GM12878 (cell line): ENCODE measurements around the gene GRIP2. TPM values are rescaled to one million over a fixed set of nuclear protein-coding genes. Genes with fewer than 3 reads are reported as not detected.

ENCODE experiments used
- ATAC-seq: fragments of 200-7000 bp; cut with Tn5 transposase; 3 replicates; pipeline ENCODE4 v1.9.1; 2020; ENCODE audit warnings: mild to moderate bottlenecking, moderate library complexity
- BruUV-seq: library from RNA; stranded (reverse); fragments of 400-500 nt; replicated peaks from 2 replicates; lab custom pipeline; 2021; lab: Mats Ljungman, UMichigan
- CTCF ChIA-PET: fragments of 300-600 bp; sonication (Branson Sonifier 250); formaldehyde crosslinking; extraction: SDS; loops from one replicate; lab custom pipeline; 2021; ENCODE audit warnings: inconsistent platforms; lab: Yijun Ruan, JAX
- POLR2A ChIA-PET: fragments of 350-600 bp; formaldehyde crosslinking; extraction: SDS; loops from one replicate; lab custom pipeline; 2021; ENCODE audit warnings: inconsistent platforms; lab: Charles Lee
- RAD21 ChIA-PET: fragments of 300-600 bp; sonication (Branson Sonifier 250); formaldehyde crosslinking; loops from one replicate; lab custom pipeline; 2023; ENCODE audit warnings: antibody characterized with exemption; ENCODE audit not compliant: unreplicated experiment; lab: Charles Lee
- SMC1A ChIA-PET: fragments of 300-600 bp; sonication (Branson Sonifier 250); formaldehyde crosslinking; loops from one replicate; lab custom pipeline; 2023; ENCODE audit not compliant: unreplicated experiment, uncharacterized antibody; lab: Charles Lee
- DNase-seq: peaks from one replicate; pipeline ENCODE4 v3.0.0-alpha.2; 2011; ENCODE audit warnings: low read depth, low spot score
- FAIRE-seq: peaks from 3 replicates; lab custom pipeline; 2011; peaks lifted over from hg19 to GRCh38; lab: Jason Lieb, UNC
- H2AFZ ChIP-seq: 2 replicates; pipeline ENCODE4 v1.6.0; 2011; ENCODE audit warnings: low read depth, low read length, control low read depth; ENCODE audit not compliant: control insufficient read depth
- H3K27ac ChIP-seq: 2 replicates; pipeline ENCODE4 v1.5.1; 2011; ENCODE audit warnings: control low read depth; ENCODE audit not compliant: control insufficient read depth, insufficient read depth
- H3K27me3 ChIP-seq, 2 experiments: replicated peaks in 1 of 2; 2 replicates each; pipeline versions ENCODE4 v1.6.0 to v1.6.1; 2011; ENCODE audit warnings: low read length in 1 of 2; ENCODE audit not compliant: control insufficient read depth in 2 of 2, insufficient read depth in 2 of 2
- H3K36me3 ChIP-seq, 2 experiments: 2 replicates each; pipeline ENCODE4 v1.5.1; 2011; ENCODE audit warnings: low read length in 1 of 2; ENCODE audit not compliant: control insufficient read depth in 2 of 2, insufficient read depth in 2 of 2
- H3K4me1 ChIP-seq: 2 replicates; pipeline ENCODE4 v1.6.1; 2011; ENCODE audit warnings: mild to moderate bottlenecking, low read length, moderate library complexity, mixed read lengths; ENCODE audit not compliant: control insufficient read depth, insufficient read depth
- H3K4me2 ChIP-seq: 2 replicates; pipeline ENCODE4 v1.6.0; 2011; ENCODE audit warnings: control low read depth; ENCODE audit not compliant: control insufficient read depth, insufficient read depth
- H3K4me3 ChIP-seq: fragments of 200-600 bp; sonication (generic); 2 replicates; pipeline ENCODE4 v1.5.1; 2016
- H3K79me2 ChIP-seq: 2 replicates; pipeline ENCODE4 v1.6.0; 2011; ENCODE audit warnings: low read length; ENCODE audit not compliant: control insufficient read depth, insufficient read depth
- H3K9ac ChIP-seq: 2 replicates; pipeline ENCODE4 v1.8.0; 2011; ENCODE audit warnings: low read length, control low read depth, mixed read lengths; ENCODE audit not compliant: control insufficient read depth, insufficient read depth
- H3K9me3 ChIP-seq: replicated peaks from 3 replicates; pipeline ENCODE4 v1.5.1; 2011; ENCODE audit warnings: mild to moderate bottlenecking, low read length; ENCODE audit not compliant: control insufficient read depth, insufficient read depth
- H4K20me1 ChIP-seq: 2 replicates; pipeline ENCODE4 v1.6.0; 2011; ENCODE audit not compliant: control insufficient read depth, insufficient read depth
- EP300 ChIP-seq, 2 experiments: fragments of 150-350 bp in 1 of 2; IDR thresholded peaks; 2 replicates each; pipeline ENCODE4 v1.6.1; 2011 to 2012; ENCODE audit warnings: low read depth in 2 of 2, low read length in 2 of 2, borderline replicate concordance in 1 of 2, improper control_type of control experiment in 1 of 2, inconsistent platforms in 1 of 2; ENCODE audit not compliant: control insufficient read depth in 1 of 2
- MEF2B ChIP-seq: fragments of 450-650 bp; IDR thresholded peaks from 2 replicates; pipeline ENCODE4 v1.6.1; 2018; ENCODE audit warnings: mild to moderate bottlenecking, moderate library complexity; ENCODE audit not compliant: partially characterized antibody, poor library complexity, severe bottlenecking
- PAX8 ChIP-seq: fragments of 450-650 bp; IDR thresholded peaks from 2 replicates; pipeline ENCODE4 v1.6.1; 2017; ENCODE audit warnings: mild to moderate bottlenecking, moderate library complexity
- WGBS: methylation state at CpG from one replicate; pipeline ENCODE4 v1.1.6; 2016; ENCODE audit warnings: low lambda C conversion rate; ENCODE audit not compliant: insufficient replicate concordance, insufficient coverage; ENCODE audit errors: missing lambda C conversion rate; 5-methylcytosine and 5-hydroxymethylcytosine counted together
- in situ Hi-C: fragments of 300-500 bp; cut with MboI; formaldehyde crosslinking; loops from 9 replicates; pipeline ENCODE4 v1.14.3; 2018; ENCODE audit warnings: mixed read lengths
- intact Hi-C: fragments of 100-400 bp; cut with micrococcal nuclease; formaldehyde crosslinking; loops from one replicate; pipeline ENCODE4 v1.14.2; 2022; ENCODE audit not compliant: unreplicated experiment
- polyA plus RNA-seq, 11 experiments: library from polyadenylated mRNA; depleted of rRNA in 4 of 11; unstranded in 6 of 11; stranded (reverse) in 5 of 11; fragments of >200 nt; fragmentation: Nextera tagmentation in 4 of 11; fragmentation: Illumina TruSeq in 1 of 11; extraction: Ambion mirVana in 4 of 11; extraction: Trizol in 1 of 11; gene quantifications; 1 replicate in 1 of 11; 2 replicates in 10 of 11; pipeline versions ENCODE4 v1.2.1 to v1.2.3, GENCODE V29; 2011 to 2016; ENCODE audit warnings: inconsistent platforms in 2 of 11, missing spikeins in 2 of 11, low read depth in 1 of 11
- total RNA-seq, 4 experiments: library from RNA; depleted of rRNA in 3 of 4; stranded (reverse); fragments of >200 nt in 3 of 4; fragmentation: Illumina TruSeq in 1 of 4; extraction: Trizol in 1 of 4; gene quantifications; 2 replicates each; pipeline versions ENCODE4 v1.2.1 to v1.2.3, GENCODE V29; 2013 to 2021
- TF ChIP-seq, protein P1 (sequence below): IDR thresholded peaks from 2 replicates; pipeline ENCODE4 v1.6.1; 2012; ENCODE audit warnings: low read length, inconsistent platforms

Gene GRIP2
- total and polyA plus RNA-seq, 10 of the 15 experiments (the other 5 are each of a cell fraction or from before 2014, with no cell fraction given) = not detected

DNA sequence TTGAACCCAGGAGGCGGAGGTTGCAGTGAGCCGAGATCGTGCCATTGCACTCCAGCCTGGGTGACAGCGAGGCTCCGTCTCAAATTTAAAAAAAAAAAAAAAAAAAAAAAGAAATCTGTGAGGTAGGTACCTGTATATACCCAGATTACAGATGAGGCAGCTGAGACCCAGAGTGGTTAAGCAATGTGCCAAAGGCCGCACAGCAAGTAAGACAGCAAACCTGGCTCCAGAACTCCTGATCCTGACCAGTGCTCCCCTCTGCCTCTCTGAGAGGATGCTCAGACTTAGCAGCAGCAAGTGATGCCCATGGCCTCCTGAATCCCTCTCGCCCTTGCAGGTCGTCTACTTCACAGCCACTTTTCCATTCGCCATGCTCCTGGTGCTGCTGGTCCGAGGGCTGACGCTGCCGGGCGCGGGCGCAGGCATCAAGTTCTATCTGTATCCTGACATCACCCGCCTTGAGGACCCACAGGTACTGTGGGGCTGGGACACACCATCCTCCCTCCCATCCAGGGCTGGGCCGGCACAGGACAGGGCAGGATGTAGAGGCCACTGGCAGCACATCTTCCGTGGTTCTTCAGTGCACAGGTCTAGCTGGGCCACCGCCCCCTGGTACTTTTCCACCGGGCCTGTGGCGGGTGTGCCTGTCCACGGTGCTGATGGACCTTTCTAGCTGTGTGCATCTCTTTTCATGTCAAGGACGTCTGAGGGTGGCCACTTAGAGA, 73.8 kb downstream of the GRIP2 start:
- DNase-seq (no peak), FAIRE-seq (no peak)
- CTCF ChIA-PET = interaction anchor here (0.7 to 3.5 kb wide), 9 partner anchors 8 to 965 kb away, joined by 3 to 46 read pairs (median 7); no protein-coding TSS in a partner anchor
- H4K20me1 ChIP-seq = no peaks in the 10 kb centered on the region
- H3K9ac ChIP-seq = no peak overlapping the region
- SMC1A ChIA-PET = interaction anchor here (1.0 to 2.9 kb wide), 7 partner anchors 8 to 570 kb away, joined by 3 to 26 read pairs (median 5); no protein-coding TSS in a partner anchor
- H3K4me3 ChIP-seq = no peak overlapping the region
- no peak overlapping the region for H2AFZ ChIP-seq
- no peaks in the 10 kb centered on the region for H3K79me2 ChIP-seq
- RAD21 ChIA-PET = interaction anchor here (0.9 to 2.9 kb wide), 6 partner anchors 10 to 570 kb away, joined by 4 to 26 read pairs (median 8); partner anchors contain the start of gene SLC6A6
- intact Hi-C loops = loop anchor here (5.0 kb wide), 1 partner anchor 569 kb away; no protein-coding TSS in a partner anchor
- no peaks in the 10 kb centered on the region for H3K27me3 ChIP-seq
- no peaks in the 10 kb centered on the region for H3K9me3 ChIP-seq
- 93% methylated on average over 21 of the region's 23 CpGs for WGBS
- H3K27ac ChIP-seq = no peak overlapping the region
- BruUV-seq = no TSS peak
- H3K4me1 ChIP-seq = no peaks in the 10 kb centered on the region
- H3K4me2 ChIP-seq = no peak overlapping the region
- POLR2A ChIA-PET = interaction anchor here (0.7 kb wide), 1 partner anchor 275 kb away, joined by 11 read pairs; no protein-coding TSS in a partner anchor
- peaks cover 4 to 6% of the 10 kb centered on the region in 2 experiments; a peak in 3 of 4 replicates for H3K36me3 ChIP-seq
- TF ChIP-seq PAX8 (no peak), MEF2B (no peak), EP300 (IDR thresholded peaks at IDR 0.05; ENCODE audit: borderline replicate concordance in 1 of 2, control insufficient read depth in 1 of 2, low read depth in 2 of 2, low read length in 2 of 2) (no peak)
- TF ChIP-seq, protein P1, sequence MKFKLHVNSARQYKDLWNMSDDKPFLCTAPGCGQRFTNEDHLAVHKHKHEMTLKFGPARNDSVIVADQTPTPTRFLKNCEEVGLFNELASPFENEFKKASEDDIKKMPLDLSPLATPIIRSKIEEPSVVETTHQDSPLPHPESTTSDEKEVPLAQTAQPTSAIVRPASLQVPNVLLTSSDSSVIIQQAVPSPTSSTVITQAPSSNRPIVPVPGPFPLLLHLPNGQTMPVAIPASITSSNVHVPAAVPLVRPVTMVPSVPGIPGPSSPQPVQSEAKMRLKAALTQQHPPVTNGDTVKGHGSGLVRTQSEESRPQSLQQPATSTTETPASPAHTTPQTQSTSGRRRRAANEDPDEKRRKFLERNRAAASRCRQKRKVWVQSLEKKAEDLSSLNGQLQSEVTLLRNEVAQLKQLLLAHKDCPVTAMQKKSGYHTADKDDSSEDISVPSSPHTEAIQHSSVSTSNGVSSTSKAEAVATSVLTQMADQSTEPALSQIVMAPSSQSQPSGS = no peak
- TF ChIP-seq, all 136 proteins: peak for 0
- no peak for ATAC-seq
- in situ Hi-C loops = no loop called here
